ENCODE measurements around the gene AKR1C8. TPM values are rescaled to one million over a fixed set of nuclear protein-coding genes. Genes with fewer than 3 reads are reported as not detected.

AKR1C8 gene
- total RNA-seq, 1 donor from 2014 or later, result not detected

DNA sequence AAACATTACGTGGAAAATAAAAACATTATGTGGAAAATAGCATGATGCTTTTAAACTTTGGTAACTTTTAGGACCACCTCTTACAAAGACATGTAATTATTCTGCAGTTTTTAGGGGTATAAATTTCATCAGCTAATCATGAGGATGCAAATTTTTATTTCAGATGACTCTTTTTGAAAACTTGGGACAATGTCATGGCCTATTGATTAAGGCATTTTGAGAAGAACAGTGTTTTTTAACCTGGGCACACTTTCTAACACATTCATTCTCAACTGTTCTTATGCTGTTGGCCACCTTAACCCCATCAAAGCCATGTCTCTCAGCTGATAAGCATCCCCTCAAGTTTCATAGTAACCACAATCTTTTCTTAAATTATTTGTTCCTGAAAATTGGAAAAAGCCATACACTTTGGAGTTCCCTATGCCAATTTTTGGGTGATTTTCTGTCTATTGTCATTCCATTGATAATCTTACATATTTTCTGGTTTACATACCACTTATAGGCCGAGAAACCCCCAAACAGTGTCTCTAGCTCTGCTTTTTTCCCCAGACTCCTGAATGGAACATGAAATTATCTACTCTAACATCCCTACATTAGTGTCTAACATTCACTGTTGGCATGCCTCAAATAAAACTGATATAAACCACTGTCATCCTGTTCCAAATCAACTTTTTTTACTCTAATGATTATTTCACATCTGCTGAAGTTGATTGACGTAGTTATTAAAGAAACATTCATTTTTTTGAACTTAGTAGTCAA lies 76.1 kb downstream of the AKR1C8 start:
- DNase-seq (ENCODE audit: low spot score in 2 of 2), result no peak
- Histone ChIP-seq H3K27me3 (no peaks in the 10 kb centered on the region), H3K4me3 (no peak overlapping the region), H3K27ac (no peak overlapping the region), H3K36me3 (peaks cover 16 to 29% of the 10 kb centered on the region in 2 donors), H3K9me3 (no peaks in the 10 kb centered on the region), H3K4me1 (no peaks in the 10 kb centered on the region)
- intact Hi-C loops (cut with DNase I), result no loop called here
- TF ChIP-seq CTCF (IDR thresholded peaks at IDR 0.05), result no peak

DNA sequence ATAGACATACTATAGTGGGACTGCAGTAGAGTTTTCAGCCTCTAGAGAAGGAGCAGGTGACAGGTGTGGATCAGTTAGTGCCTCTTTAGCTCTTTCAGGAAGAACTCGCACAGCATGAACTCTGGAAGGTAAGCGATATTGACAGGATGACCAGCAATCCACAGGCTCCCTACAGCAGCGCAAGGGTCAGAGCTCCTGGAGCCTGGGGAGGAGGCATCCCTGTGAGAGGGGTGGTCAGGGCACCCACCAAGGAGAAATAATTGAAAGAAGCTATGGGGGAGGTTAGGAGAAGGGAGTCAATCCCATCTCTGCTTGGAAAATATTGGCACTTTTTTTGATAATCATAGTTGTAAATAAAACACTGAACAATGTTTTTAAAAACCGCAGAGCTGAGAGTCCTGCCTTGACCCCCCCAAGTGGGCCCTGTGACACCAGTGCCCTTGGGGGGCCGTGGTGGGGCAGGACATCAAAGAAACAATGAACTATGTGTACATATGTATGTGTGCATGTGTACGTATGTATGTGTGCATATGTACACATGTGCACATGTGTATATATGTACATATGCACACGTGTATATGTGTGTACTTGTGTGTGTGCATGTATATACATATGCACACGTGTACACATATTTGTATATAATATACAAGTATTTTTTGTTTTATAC lies 77.0 kb downstream of the AKR1C8 start:
- Histone ChIP-seq H3K4me3 (no peak overlapping the region), H3K27ac (no peak overlapping the region), H3K4me1 (no peaks in the 10 kb centered on the region), H3K36me3 (peaks cover 22 to 37% of the 10 kb centered on the region in 2 donors), H3K27me3 (no peaks in the 10 kb centered on the region), H3K9me3 (no peaks in the 10 kb centered on the region)
- intact Hi-C loops (cut with DNase I), result no loop called here
- DNase-seq (ENCODE audit: low spot score in 2 of 2), result no peak
- TF ChIP-seq CTCF (IDR thresholded peaks at IDR 0.05), result no peak

- Histone ChIP-seq H3K4me3 (no peak overlapping the region), H3K4me1 (no peaks in the 10 kb centered on the region), H3K27ac (no peak overlapping the region), H3K36me3 (peaks cover 26 to 48% of the 10 kb centered on the region in 2 donors), H3K9me3 (no peaks in the 10 kb centered on the region), H3K27me3 (no peaks in the 10 kb centered on the region)
- no peak for TF ChIP-seq CTCF (IDR thresholded peaks at IDR 0.05)
- intact Hi-C loops (cut with DNase I), result no loop called here
- no peak for DNase-seq (ENCODE audit: low spot score in 2 of 2)
Observed at GRCh38 chr10:5106553-5106952, 78.4 kb downstream of the AKR1C8 start.

DNA sequence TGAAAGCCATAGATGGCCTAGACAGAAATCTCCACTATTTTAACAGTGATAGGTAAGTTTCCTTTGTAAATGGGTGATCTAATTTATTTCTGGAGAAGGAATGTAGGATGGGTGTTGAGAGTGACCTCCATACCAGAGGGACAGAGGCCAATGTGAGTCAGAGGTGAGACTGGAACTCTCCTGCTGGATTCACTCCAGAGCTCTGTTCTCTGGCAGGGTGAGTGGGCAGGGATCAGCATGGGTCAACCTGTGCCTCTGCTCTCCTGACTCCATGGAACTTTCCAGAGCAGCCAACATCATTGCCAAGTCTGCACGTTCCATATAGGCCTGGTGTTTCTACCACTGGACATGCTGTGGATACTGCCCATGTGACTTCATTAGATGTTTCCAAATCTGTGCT lies 79.3 kb downstream of the AKR1C8 start:
- H3K36me3 ChIP-seq, result peaks cover 30 to 57% of the 10 kb centered on the region in 2 donors
- H3K27me3 ChIP-seq, result no peaks in the 10 kb centered on the region
- no peaks in the 10 kb centered on the region for H3K4me1 ChIP-seq
- no peak for TF ChIP-seq CTCF (IDR thresholded peaks at IDR 0.05)
- no peak overlapping the region for H3K4me3 ChIP-seq
- intact Hi-C loops (cut with DNase I), result no loop called here
- no peak overlapping the region for H3K27ac ChIP-seq
- DNase-seq (ENCODE audit: low spot score in 2 of 2), result no peak
- H3K9me3 ChIP-seq, result no peaks in the 10 kb centered on the region

Other genes starting within 250 kb of the AKR1C8 start
- gene AKR1C1, start 221.7 kb downstream of the AKR1C8 start, total RNA-seq, result 18.4 TPM
- 16.6 TPM for gene AKR1C2, start 181.3 kb downstream of the AKR1C8 start, total RNA-seq
- 64.4 TPM for gene AKR1C3, start 90.7 kb downstream of the AKR1C8 start, total RNA-seq
- not detected for gene AKR1C4, start 11.7 kb upstream of the AKR1C8 start, total RNA-seq
- gene UCN3, start 179.8 kb upstream of the AKR1C8 start, total RNA-seq, result not detected
- gene TUBAL3, start 219.7 kb upstream of the AKR1C8 start, total RNA-seq, result not detected
- 95.9 TPM for gene NET1, start 227.4 kb upstream of the AKR1C8 start, total RNA-seq

Measured in ascending aorta (tissue), 2 donors.